IMR-90 (cell line): ENCODE data around the gene FEZ2. TPM values are rescaled to one million over a fixed set of nuclear protein-coding genes. Genes with fewer than 3 reads are reported as not detected.

Experiments used
- ATAC-seq: fragments of 200-7000 bp; cut with Tn5 transposase; 2 replicates; pipeline ENCODE4 v1.9.1; 2020; ENCODE audit warnings: low read depth, mild to moderate bottlenecking, moderate library complexity
- BruUV-seq: library from RNA; stranded (reverse); fragments of 400-500 nt; replicated peaks from 2 replicates; lab custom pipeline; 2021; lab: Mats Ljungman, UMichigan
- CTCF ChIA-PET: fragments of 300-600 bp; formaldehyde crosslinking; extraction: SDS; loops from one replicate; lab custom pipeline; 2021; ENCODE audit warnings: antibody characterized with exemption; lab: Yijun Ruan, JAX
- POLR2A ChIA-PET: fragments of 300-600 bp; sonication (Branson Sonifier 250); formaldehyde crosslinking; loops from one replicate; lab custom pipeline; 2022; ENCODE audit warnings: antibody characterized with exemption; ENCODE audit not compliant: unreplicated experiment; lab: Charles Lee
- DNase-seq: peaks from one replicate; pipeline ENCODE4 v3.0.0; 2013
- H2AFZ ChIP-seq: replicated peaks from 2 replicates; pipeline ENCODE3; 2013; ENCODE audit warnings: low read length, mild to moderate bottlenecking; ENCODE audit not compliant: poor library complexity
- H2AK5ac ChIP-seq: 2 replicates; pipeline ENCODE4 v1.6.1; 2013; ENCODE audit warnings: low read depth, low read length, inconsistent platforms
- H2AK9ac ChIP-seq: replicated peaks from 2 replicates; pipeline ENCODE3; 2013; ENCODE audit warnings: mild to moderate bottlenecking, low read depth, low read length, moderate library complexity; ENCODE audit not compliant: poor library complexity
- H2BK120ac ChIP-seq: 2 replicates; pipeline ENCODE4 v1.6.1; 2013; ENCODE audit warnings: low read depth, low read length, inconsistent platforms
- H2BK15ac ChIP-seq: 3 replicates; pipeline ENCODE4 v1.6.1; 2013; ENCODE audit warnings: low read depth, low read length, inconsistent platforms
- H2BK20ac ChIP-seq: 2 replicates; pipeline ENCODE4 v1.6.1; 2013; ENCODE audit warnings: low read depth, mild to moderate bottlenecking, inconsistent platforms, low read length, moderate library complexity
- H2BK5ac ChIP-seq: 2 replicates; pipeline ENCODE4 v1.6.1; 2013; ENCODE audit warnings: mild to moderate bottlenecking, low read depth, low read length, inconsistent platforms; ENCODE audit not compliant: poor library complexity, severe bottlenecking
- H3K14ac ChIP-seq: replicated peaks from 2 replicates; pipeline ENCODE4 v1.6.1; 2013; ENCODE audit warnings: low read depth, low read length, inconsistent platforms
- H3K18ac ChIP-seq: 2 replicates; pipeline ENCODE4 v1.6.1; 2013; ENCODE audit warnings: low read depth, low read length, control low read depth
- H3K23ac ChIP-seq: 2 replicates; pipeline ENCODE4 v1.6.1; 2013; ENCODE audit warnings: low read depth, low read length, inconsistent platforms
- H3K27ac ChIP-seq: 2 replicates; pipeline ENCODE4 v1.5.1; 2013; ENCODE audit warnings: mild to moderate bottlenecking, control low read depth, low read length; ENCODE audit not compliant: insufficient read depth
- H3K27me3 ChIP-seq: 2 replicates; pipeline ENCODE4 v1.6.1; 2013; ENCODE audit warnings: low read length; ENCODE audit not compliant: control insufficient read depth, insufficient read depth
- H3K36me3 ChIP-seq: 2 replicates; pipeline ENCODE4 v1.6.1; 2013; ENCODE audit warnings: low read length, mixed read lengths; ENCODE audit not compliant: control insufficient read depth, insufficient read depth
- H3K4ac ChIP-seq: 2 replicates; pipeline ENCODE4 v1.6.1; 2013; ENCODE audit warnings: low read depth, low read length, inconsistent platforms
- H3K4me1 ChIP-seq: 2 replicates; pipeline ENCODE4 v1.6.1; 2013; ENCODE audit warnings: low read length, mixed read lengths; ENCODE audit not compliant: control insufficient read depth, insufficient read depth
- H3K4me2 ChIP-seq: 2 replicates; pipeline ENCODE4 v1.6.1; 2013; ENCODE audit warnings: low read depth, mild to moderate bottlenecking, control low read depth, low read length, moderate library complexity
- H3K4me3 ChIP-seq: 2 replicates; pipeline ENCODE4 v1.5.1; 2013; ENCODE audit warnings: low read depth, mild to moderate bottlenecking, control low read depth, low read length, moderate library complexity; ENCODE audit not compliant: insufficient read depth
- H3K56ac ChIP-seq: 2 replicates; pipeline ENCODE4 v1.6.1; 2013; ENCODE audit warnings: low read length, inconsistent platforms; ENCODE audit not compliant: insufficient read depth; ENCODE audit errors: extremely low read depth
- H3K79me1 ChIP-seq, 2 experiments: 2 replicates each; pipeline ENCODE4 v1.6.1; 2013; ENCODE audit warnings: low read length in 2 of 2, inconsistent platforms in 1 of 2, low read depth in 1 of 2
- H3K9ac ChIP-seq: 2 replicates; pipeline ENCODE4 v1.6.1; 2013; ENCODE audit warnings: low read depth, low read length, control low read depth
- H3K9me1 ChIP-seq: 2 replicates; pipeline ENCODE4 v1.6.1; 2013; ENCODE audit warnings: low read length, inconsistent platforms; ENCODE audit not compliant: insufficient read depth
- H3K9me3 ChIP-seq: 2 replicates; pipeline ENCODE4 v1.6.1; 2013; ENCODE audit warnings: low read length; ENCODE audit not compliant: control insufficient read depth, insufficient read depth
- H4K20me1 ChIP-seq: 2 replicates; pipeline ENCODE4 v1.6.1; 2013; ENCODE audit warnings: low read length, inconsistent platforms; ENCODE audit not compliant: insufficient read depth
- H4K5ac ChIP-seq: 2 replicates; pipeline ENCODE4 v1.6.1; 2013; ENCODE audit warnings: mild to moderate bottlenecking, low read depth, low read length, control low read depth
- H4K8ac ChIP-seq, 2 experiments: 2 replicates each; pipeline ENCODE4 v1.6.1; 2013; ENCODE audit warnings: low read depth in 2 of 2, low read length in 2 of 2, control low read depth in 1 of 2, inconsistent platforms in 1 of 2
- H4K91ac ChIP-seq: 2 replicates; pipeline ENCODE4 v1.6.1; 2013; ENCODE audit warnings: low read depth, low read length, inconsistent platforms; ENCODE audit not compliant: insufficient read depth
- CHD1 ChIP-seq: IDR thresholded peaks from 2 replicates; pipeline ENCODE4 v1.6.1; 2012; ENCODE audit warnings: low read depth, low read length, improper control_type of control experiment
- FOS ChIP-seq: fragments of 150-350 bp; IDR thresholded peaks from 2 replicates; pipeline ENCODE4 v1.6.1; 2016; ENCODE audit warnings: low read depth, low read length
- NFE2L2 ChIP-seq: fragments of 150-350 bp; IDR thresholded peaks from 2 replicates; pipeline ENCODE4 v1.6.1; 2016; ENCODE audit warnings: low read depth, mild to moderate bottlenecking, low read length
- RCOR1 ChIP-seq: IDR thresholded peaks from 2 replicates; pipeline ENCODE4 v1.6.1; 2012; ENCODE audit warnings: mild to moderate bottlenecking, low read length, improper control_type of control experiment; ENCODE audit not compliant: insufficient replicate concordance
- RFX5 ChIP-seq: IDR thresholded peaks from 2 replicates; pipeline ENCODE4 v1.8.0; 2012; ENCODE audit warnings: low read depth, mild to moderate bottlenecking, low read length, moderate library complexity
- WGBS, 2 experiments: methylation state at CpG; one replicate each; pipeline versions ENCODE4 v1.1.5 to v1.1.7; 2013; ENCODE audit warnings: missing lambda C conversion rate in 2 of 2; ENCODE audit not compliant: insufficient read length in 1 of 2; ENCODE audit errors: extremely low coverage in 2 of 2; 5-methylcytosine and 5-hydroxymethylcytosine counted together
- dilution Hi-C: fragments of 300-500 bp; cut with HindIII; formaldehyde crosslinking; loops from one replicate; pipeline ENCODE4 v1.14.3; 2018; ENCODE audit warnings: low sequenced_read_pairs; ENCODE audit not compliant: unreplicated experiment
- in situ Hi-C: fragments of 300-500 bp; cut with MboI; formaldehyde crosslinking; loops from 3 replicates; pipeline ENCODE4 v1.14.3; 2019; ENCODE audit warnings: low sequenced_read_pairs, inconsistent platforms, mixed read lengths
- intact Hi-C: fragments of 100-400 bp; cut with micrococcal nuclease; formaldehyde crosslinking; loops from 2 replicates; pipeline ENCODE4 v1.10.0; 2022
- polyA plus RNA-seq, 3 experiments: library from polyadenylated mRNA; depleted of rRNA; stranded (reverse); fragments of >200 nt; gene quantifications; 2 replicates each; pipeline ENCODE4 v1.2.3, GENCODE V29; 2012; ENCODE audit warnings: low replicate concordance in 1 of 3
- total RNA-seq: library from RNA; depleted of rRNA; stranded (reverse); fragments of >200 nt; gene quantifications from 2 replicates; pipeline ENCODE4 v1.2.3, GENCODE V29; 2012
- TF ChIP-seq, protein P1 (sequence below): fragments of 150-350 bp; IDR thresholded peaks from 2 replicates; pipeline ENCODE4 v1.6.1; 2017; ENCODE audit warnings: mild to moderate bottlenecking, antibody characterized with exemption, low read length, low read depth

FEZ2 gene
- total and polyA plus RNA-seq, 2 of the 4 experiments (the other 2 are of a cell fraction): 19.4 to 31.6 TPM

DNA sequence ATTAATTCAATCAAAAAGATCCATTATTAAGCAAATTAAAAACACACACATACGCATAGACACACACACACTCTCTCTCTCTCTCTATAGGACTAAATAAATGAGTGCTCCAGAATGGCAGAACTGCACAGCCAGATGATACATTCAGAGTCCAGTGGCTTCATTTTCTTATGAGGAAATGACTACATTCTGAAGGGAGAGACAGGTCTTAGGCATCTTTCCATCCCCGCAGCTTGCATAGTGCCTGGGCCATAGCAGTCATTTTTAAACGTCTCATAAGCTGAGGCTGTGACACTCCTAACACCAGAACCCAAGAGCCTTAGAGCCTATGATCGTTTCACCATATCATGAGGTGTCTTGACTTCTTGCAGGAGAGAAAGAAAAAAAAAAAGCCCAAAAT, 31.1 kb downstream of the FEZ2 start (continued):
- TF ChIP-seq, protein P1, sequence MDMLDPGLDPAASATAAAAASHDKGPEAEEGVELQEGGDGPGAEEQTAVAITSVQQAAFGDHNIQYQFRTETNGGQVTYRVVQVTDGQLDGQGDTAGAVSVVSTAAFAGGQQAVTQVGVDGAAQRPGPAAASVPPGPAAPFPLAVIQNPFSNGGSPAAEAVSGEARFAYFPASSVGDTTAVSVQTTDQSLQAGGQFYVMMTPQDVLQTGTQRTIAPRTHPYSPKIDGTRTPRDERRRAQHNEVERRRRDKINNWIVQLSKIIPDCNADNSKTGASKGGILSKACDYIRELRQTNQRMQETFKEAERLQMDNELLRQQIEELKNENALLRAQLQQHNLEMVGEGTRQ: no peak
- no peak for TF ChIP-seq CHD1
- no peak for TF ChIP-seq FOS

DNA sequence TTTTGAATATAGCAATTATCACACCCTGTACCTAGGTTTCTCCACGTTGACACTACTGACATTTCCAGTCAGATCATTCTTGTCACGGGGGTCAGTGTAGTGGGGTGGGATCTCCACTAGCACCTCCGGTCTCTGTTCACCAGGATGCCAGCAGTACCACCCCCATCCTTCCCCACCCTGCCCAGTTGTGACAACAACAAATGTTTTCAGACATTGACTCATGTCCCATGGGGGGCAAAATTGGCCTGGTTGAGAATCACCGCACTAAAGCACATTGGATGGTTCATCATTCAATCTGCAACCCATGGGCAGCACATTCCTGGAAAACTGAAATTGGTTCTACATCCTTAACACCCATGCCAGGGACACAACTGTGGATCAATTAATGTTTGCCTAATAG, 32.3 kb downstream of the FEZ2 start:
- no peak overlapping the region for H3K56ac ChIP-seq
- ChIA-PET POLR2A (no interaction called here), CTCF (no interaction called here)
- peaks cover 13% of the 10 kb centered on the region for H3K9me1 ChIP-seq
- no peaks in the 10 kb centered on the region for H4K20me1 ChIP-seq
- 0 out of 2 replicates have a peak overlapping the region, but pooled peaks have one; percentile 37 for H2BK20ac ChIP-seq
- DNase-seq (no peak), ATAC-seq (no peak)
- H2BK5ac ChIP-seq: peak overlapping the region; percentile 21
- H3K79me1 ChIP-seq: peaks cover 30 to 49% of the 10 kb centered on the region in 2 experiments
- TF ChIP-seq RFX5: no peak
- no peak for TF ChIP-seq NFE2L2
- TF ChIP-seq RCOR1: no peak
- no peak for TF ChIP-seq CHD1
- TF ChIP-seq FOS: no peak
- no peak overlapping the region for H3K18ac ChIP-seq
- peak overlapping the region; percentile 85 for H2AK5ac ChIP-seq
- H2BK120ac ChIP-seq: peak overlapping the region; percentile 34
- dilution Hi-C loops: no loop called here
- no peak overlapping the region; the same call in 1 of the 2 replicates for H4K5ac ChIP-seq
- H3K9ac ChIP-seq: no peak overlapping the region
- in situ Hi-C loops: no loop called here
- no peak overlapping the region for H2AK9ac ChIP-seq
- peaks cover 10% of the 10 kb centered on the region for H3K36me3 ChIP-seq
- H3K27ac ChIP-seq: no peak overlapping the region
- no peak overlapping the region for H3K4me2 ChIP-seq
- intact Hi-C loops: no loop called here
- no peak overlapping the region for H3K14ac ChIP-seq
- no peaks in the 10 kb centered on the region for H3K9me3 ChIP-seq
- peak overlapping the region in 1 of 2 experiments; percentile 10; a peak in 3 of 4 replicates for H4K8ac ChIP-seq
- no peak overlapping the region for H3K23ac ChIP-seq
- H3K4me3 ChIP-seq: no peak overlapping the region
- H2AFZ ChIP-seq: no peak overlapping the region
- BruUV-seq: no TSS peak
- H4K91ac ChIP-seq: peak overlapping the region; percentile 2; the same call in 1 of the 2 replicates
- H3K4ac ChIP-seq: peak overlapping the region; percentile 76
- peak overlapping the region; percentile 1; the same call in 1 of the 3 replicates for H2BK15ac ChIP-seq
- no peaks in the 10 kb centered on the region for H3K27me3 ChIP-seq
- 100% methylated on average over 1 of the region's 4 CpGs; no CpG with 5 or more reads in 1 of the 2 experiments for WGBS, 2 experiments
- H3K4me1 ChIP-seq: peaks cover 22% of the 10 kb centered on the region
